ENCODE data around the gene GRB14. TPM values are rescaled to one million over a fixed set of nuclear protein-coding genes. Genes with fewer than 3 reads are reported as not detected.

The GRB14 gene
- total and polyA plus RNA-seq, 2 of the 13 experiments (the other 11 are each of a cell fraction or from before 2014, with no cell fraction given) = 4.6 to 5.8 TPM

DNA sequence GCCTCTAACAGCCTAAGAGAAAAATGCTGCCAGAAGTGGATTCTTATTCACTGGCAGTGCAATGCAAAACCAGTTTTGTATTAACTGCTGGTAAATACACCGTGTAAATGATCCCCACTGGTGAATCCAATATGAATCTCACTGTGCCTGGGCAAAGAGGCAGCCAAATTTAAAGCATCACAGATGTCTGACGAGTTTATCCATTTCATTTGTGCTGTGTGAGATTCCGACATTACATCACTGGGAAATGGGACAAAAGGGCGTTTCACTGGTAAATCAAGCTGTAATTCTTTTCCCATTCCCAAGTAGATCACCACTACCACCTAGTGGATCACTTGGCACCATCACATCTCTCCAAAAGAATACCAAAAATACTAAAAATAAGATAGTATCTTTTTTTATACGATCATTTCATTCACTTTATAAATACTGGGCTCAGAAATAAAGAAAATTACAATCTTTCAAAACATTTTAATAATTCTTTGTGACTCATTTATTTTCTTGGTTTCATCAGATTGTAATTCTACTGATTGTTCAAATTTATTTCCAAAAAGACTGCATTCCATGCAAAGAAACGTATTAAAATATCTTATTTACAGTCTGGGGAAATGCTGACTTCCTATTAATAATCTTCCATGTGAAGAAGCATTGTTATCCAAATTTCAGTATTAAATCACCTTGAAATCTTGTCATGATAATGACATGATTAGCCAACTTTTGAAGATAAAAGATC, 125.6 kb downstream of the GRB14 start:
- H3K4me1 ChIP-seq (ENCODE audit: insufficient read depth, low read length) = no peaks in the 10 kb centered on the region
- no peak overlapping the region for H3K27ac ChIP-seq (ENCODE audit: extremely low read length, insufficient read depth, low read length)
- no peak overlapping the region for H3K9ac ChIP-seq (ENCODE audit: insufficient read depth, low read depth, low read length)
- POLR2A ChIA-PET = no interaction called here
- in situ Hi-C loops (cut with HindIII; ENCODE audit: extremely low pct_ligation_motif_present, low pct_unique_long_range_greater_than_20kb) (loop anchor here (10.0 to 25.0 kb wide), 2 partner anchors 1158 to 1311 kb away; no protein-coding TSS in a partner anchor), intact Hi-C loops (cut with micrococcal nuclease; ENCODE audit: unreplicated experiment) (loop anchor here (1.0 to 10.0 kb wide), 8 partner anchors 43 to 1601 kb away; no protein-coding TSS in a partner anchor)
- FAIRE-seq (peak; percentile 67), ATAC-seq (peak; percentile 92), DNase-seq (ENCODE audit: low spot score) (peak; percentile 65)
- no peaks in the 10 kb centered on the region for H4K20me1 ChIP-seq (ENCODE audit: insufficient read depth, low read length)
- WGBS (ENCODE audit: low lambda C conversion rate) = 41% methylated on average over 6 of the region's 6 CpGs
- CTCF ChIA-PET (ENCODE audit: low intra/inter-chr PET ratio, low total read pairs) = interaction anchor here (0.7 to 1.9 kb wide), 4 partner anchors 1304 to 1340 kb away, joined by 3 to 9 read pairs (median 4); no protein-coding TSS in a partner anchor
- no TSS peak for BruUV-seq (replicated peaks)
- no peaks in the 10 kb centered on the region for H3K79me2 ChIP-seq (ENCODE audit: insufficient read depth, low read length)
- H3K4me2 ChIP-seq (ENCODE audit: low read depth, low read length) = no peak overlapping the region
- no peak overlapping the region for H3K4me3 ChIP-seq (replicated peaks in 1 of 3; ENCODE audit: insufficient read depth in 1 of 3, low read depth in 2 of 3, low read length in 3 of 3)
- no peaks in the 10 kb centered on the region for H3K36me3 ChIP-seq (replicated peaks in 1 of 2; ENCODE audit: control insufficient read depth in 1 of 2, insufficient read depth in 2 of 2, low read length in 2 of 2)
- no peaks in the 10 kb centered on the region for H3K9me3 ChIP-seq (ENCODE audit: low read length)
- no peaks in the 10 kb centered on the region for H3K27me3 ChIP-seq (ENCODE audit: control insufficient read depth in 1 of 2, insufficient read depth in 2 of 2, low read length in 2 of 2)
- no peak overlapping the region for H2AFZ ChIP-seq (ENCODE audit: low read length)
- no peak for TF ChIP-seq REL (CRISPR knock-in tag; conservative IDR thresholded peaks at IDR 0.05)
- TF ChIP-seq ZHX2 (IDR thresholded peaks at IDR 0.05; ENCODE audit: low read depth) = no peak
- no peak for TF ChIP-seq ZHX2 (CRISPR knock-in tag; IDR thresholded peaks at IDR 0.05; ENCODE audit: borderline replicate concordance)
- TF ChIP-seq, protein P1, sequence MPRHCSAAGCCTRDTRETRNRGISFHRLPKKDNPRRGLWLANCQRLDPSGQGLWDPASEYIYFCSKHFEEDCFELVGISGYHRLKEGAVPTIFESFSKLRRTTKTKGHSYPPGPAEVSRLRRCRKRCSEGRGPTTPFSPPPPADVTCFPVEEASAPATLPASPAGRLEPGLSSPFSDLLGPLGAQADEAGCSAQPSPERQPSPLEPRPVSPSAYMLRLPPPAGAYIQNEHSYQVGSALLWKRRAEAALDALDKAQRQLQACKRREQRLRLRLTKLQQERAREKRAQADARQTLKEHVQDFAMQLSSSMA (CRISPR knock-in tag; IDR thresholded peaks at IDR 0.05) = no peak
- no peak for TF ChIP-seq ZSCAN9 (CRISPR knock-in tag; IDR thresholded peaks at IDR 0.05; ENCODE audit: borderline replicate concordance)
- no peak for TF ChIP-seq ZNF547 (CRISPR knock-in tag; IDR thresholded peaks at IDR 0.05)
- no peak for TF ChIP-seq ZC3H4 (CRISPR knock-in tag; IDR thresholded peaks at IDR 0.05; ENCODE audit: borderline replicate concordance)
- TF ChIP-seq REXO4 (CRISPR knock-in tag; IDR thresholded peaks at IDR 0.05; ENCODE audit: borderline replicate concordance) = no peak
- TF ChIP-seq ZNF234 (CRISPR knock-in tag; conservative IDR thresholded peaks at IDR 0.05) = no peak
- 0 out of 2 replicates have a peak, but pooled peaks have one; percentile 14 for TF ChIP-seq ZNF629 (CRISPR knock-in tag; conservative IDR thresholded peaks at IDR 0.05)
- TF ChIP-seq ZSCAN29 (CRISPR knock-in tag; conservative IDR thresholded peaks at IDR 0.05) = no peak
- peak; percentile 65 for TF ChIP-seq CTCF (CRISPR knock-in tag; IDR thresholded peaks at IDR 0.05)
- TF ChIP-seq FUBP1 (CRISPR knock-in tag; IDR thresholded peaks at IDR 0.05; ENCODE audit: borderline replicate concordance) = no peak
